ENCODE data around the gene P2RY2.

Gene P2RY2

GRCh38 chr11:73184953-73185671, 33.0 kb upstream of the P2RY2 start:
- TF ChIP-seq REST (IDR thresholded peaks at IDR 0.05; ENCODE audit: insufficient read depth in 1 of 2, low read depth in 2 of 2, low read length in 2 of 2) (no peak), SIN3A (IDR thresholded peaks at IDR 0.05; ENCODE audit: borderline replicate concordance, insufficient read depth, low read length) (no peak), TAF1 (IDR thresholded peaks at IDR 0.05; ENCODE audit: borderline replicate concordance, insufficient read depth, low read length) (no peak)

DNA sequence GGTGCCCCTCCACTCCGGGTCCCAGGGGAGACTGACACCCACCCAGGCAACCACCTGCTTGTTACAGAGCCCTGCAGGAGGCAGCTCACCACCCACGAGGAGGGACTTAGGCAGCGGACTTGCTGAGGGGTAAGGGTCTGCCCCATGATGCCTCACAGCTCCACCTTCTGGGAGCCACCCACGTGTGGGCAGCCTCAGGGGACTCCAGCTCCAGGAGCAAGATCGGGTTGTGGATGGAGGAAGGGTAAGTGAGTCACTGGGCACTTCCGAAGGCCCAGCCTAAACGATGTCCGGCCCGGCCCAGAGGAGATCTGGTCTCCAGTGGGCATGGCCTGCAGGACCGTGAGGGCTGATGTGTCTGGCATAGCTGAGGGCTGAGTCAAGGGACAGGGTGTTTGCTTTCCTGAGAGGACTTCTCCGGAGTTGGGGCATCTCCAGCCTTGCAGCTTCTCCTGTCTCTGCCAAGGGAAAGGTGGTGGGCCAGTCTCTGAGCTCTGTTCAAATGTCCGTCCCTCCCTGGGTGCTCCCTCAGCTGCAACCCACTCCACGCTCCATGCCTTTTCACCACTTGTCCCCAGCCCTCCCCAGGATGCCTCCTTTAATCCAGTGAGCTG, 32.3 kb upstream of the P2RY2 start:
- TF ChIP-seq REST (IDR thresholded peaks at IDR 0.05; ENCODE audit: insufficient read depth in 1 of 2, low read depth in 2 of 2, low read length in 2 of 2) (no peak), SIN3A (IDR thresholded peaks at IDR 0.05; ENCODE audit: borderline replicate concordance, insufficient read depth, low read length) (no peak), TAF1 (IDR thresholded peaks at IDR 0.05; ENCODE audit: borderline replicate concordance, insufficient read depth, low read length) (no peak), FOXP2 (optimal IDR thresholded peaks at IDR 0.05; ENCODE audit: borderline replicate concordance, extremely low read depth, extremely low read length, insufficient read depth) (no peak), POLR2AphosphoS5 (IDR thresholded peaks at IDR 0.05; ENCODE audit: low read depth, low read length) (no peak)

- TF ChIP-seq REST (IDR thresholded peaks at IDR 0.05; ENCODE audit: insufficient read depth in 1 of 2, low read depth in 2 of 2, low read length in 2 of 2): no peak
- no peak for TF ChIP-seq POLR2AphosphoS5 (IDR thresholded peaks at IDR 0.05; ENCODE audit: low read depth, low read length)
- no peak for TF ChIP-seq TAF1 (IDR thresholded peaks at IDR 0.05; ENCODE audit: borderline replicate concordance, insufficient read depth, low read length)
- TF ChIP-seq SIN3A (IDR thresholded peaks at IDR 0.05; ENCODE audit: borderline replicate concordance, insufficient read depth, low read length): no peak
- no peak for TF ChIP-seq FOXP2 (optimal IDR thresholded peaks at IDR 0.05; ENCODE audit: borderline replicate concordance, extremely low read depth, extremely low read length, insufficient read depth)
These were observed 31.7 kb upstream of the P2RY2 start for GRCh38 chr11:73186294-73186850.

DNA sequence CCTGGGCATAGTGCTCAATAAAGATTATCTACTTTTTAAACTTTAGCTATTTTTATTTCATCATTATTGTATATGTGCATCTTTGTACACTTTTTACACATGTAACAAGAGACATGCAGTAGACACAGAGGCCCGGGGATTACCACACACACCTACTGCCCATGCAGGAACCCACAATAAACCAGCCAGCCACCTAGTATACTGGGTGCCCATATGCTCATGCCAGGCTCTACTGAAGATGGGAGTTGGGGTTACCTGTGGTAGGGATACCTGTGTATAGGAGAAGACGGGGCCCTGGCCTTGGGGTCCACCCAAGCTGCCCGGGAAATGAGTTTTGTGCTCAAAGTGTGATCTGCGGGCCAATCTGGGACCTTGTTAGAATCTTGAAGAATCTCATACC, 31.2 kb upstream of the P2RY2 start:
- TF ChIP-seq REST (IDR thresholded peaks at IDR 0.05; ENCODE audit: insufficient read depth in 1 of 2, low read depth in 2 of 2, low read length in 2 of 2): no peak
- TF ChIP-seq SIN3A (IDR thresholded peaks at IDR 0.05; ENCODE audit: borderline replicate concordance, insufficient read depth, low read length): no peak
- TF ChIP-seq TAF1 (IDR thresholded peaks at IDR 0.05; ENCODE audit: borderline replicate concordance, insufficient read depth, low read length): no peak
- no peak for TF ChIP-seq FOXP2 (optimal IDR thresholded peaks at IDR 0.05; ENCODE audit: borderline replicate concordance, extremely low read depth, extremely low read length, insufficient read depth)
- no peak for TF ChIP-seq POLR2AphosphoS5 (IDR thresholded peaks at IDR 0.05; ENCODE audit: low read depth, low read length)
